HG03135 (cell line): ENCODE data around the gene KEL.

Experiments
- ATAC-seq: cut with Tn5 transposase; IDR thresholded peaks from one replicate; pipeline ENCODE4 v1.9.1; 2021; ENCODE audit warnings: mild to moderate bottlenecking, moderate library complexity; ENCODE audit not compliant: unreplicated experiment

KEL gene

GRCh38 chr7:142932386-142933091 is 29.6 kb downstream of the KEL start:
- ATAC-seq: no peak

- no peak for ATAC-seq
Measured at GRCh38 chr7:142930126-142930730, 31.9 kb downstream of the KEL start.

DNA sequence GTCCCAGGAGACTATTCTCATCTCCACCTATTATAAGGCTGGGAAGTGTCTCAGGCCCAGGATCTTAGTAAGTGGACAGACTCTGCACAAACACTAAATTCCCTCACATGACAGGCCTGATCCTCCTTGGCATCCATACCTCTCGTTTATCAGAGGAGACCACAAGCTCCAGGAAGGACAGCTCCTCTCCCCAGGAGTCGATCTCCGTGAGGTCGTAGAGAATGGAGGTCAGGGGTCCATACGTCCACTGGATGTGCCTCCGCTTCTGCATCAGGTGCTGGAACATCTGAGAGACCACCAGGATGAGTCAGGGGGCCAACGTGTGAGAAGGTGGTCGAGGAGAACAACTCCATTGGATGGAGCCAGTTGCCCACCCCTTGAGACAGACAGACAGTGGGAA is 34.2 kb downstream of the KEL start:
- ATAC-seq: no peak

DNA sequence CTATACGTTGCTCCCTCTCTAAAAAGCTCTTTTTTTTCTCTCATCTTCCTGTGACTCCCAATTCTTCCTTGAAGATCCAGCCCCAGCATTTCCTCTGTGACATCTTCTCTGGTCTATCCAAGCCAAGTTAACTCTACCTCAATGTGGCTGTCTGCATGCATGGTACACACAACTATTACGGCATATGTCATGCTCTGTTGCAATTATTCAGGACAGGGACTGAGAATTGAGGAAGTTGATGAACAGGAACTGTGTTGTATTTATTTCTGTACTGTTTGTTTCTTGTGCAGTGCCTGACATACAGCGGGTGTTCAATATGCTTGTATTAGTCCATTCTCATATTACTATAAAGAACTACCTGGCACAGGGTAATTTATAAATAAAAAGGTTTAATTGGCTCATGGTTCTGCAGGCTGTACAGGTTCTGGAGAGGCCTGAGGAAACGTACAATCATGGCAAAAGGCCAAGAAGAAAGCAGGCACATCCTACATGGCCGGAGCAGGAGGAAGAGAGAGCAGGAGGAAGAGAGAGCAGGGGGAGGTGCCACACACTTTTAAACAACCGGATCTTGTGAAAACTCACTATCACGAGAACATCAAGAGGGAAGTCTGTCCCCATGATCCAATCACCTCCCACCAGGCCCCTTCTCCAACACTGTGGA is 34.9 kb downstream of the KEL start:
- no peak for ATAC-seq

DNA sequence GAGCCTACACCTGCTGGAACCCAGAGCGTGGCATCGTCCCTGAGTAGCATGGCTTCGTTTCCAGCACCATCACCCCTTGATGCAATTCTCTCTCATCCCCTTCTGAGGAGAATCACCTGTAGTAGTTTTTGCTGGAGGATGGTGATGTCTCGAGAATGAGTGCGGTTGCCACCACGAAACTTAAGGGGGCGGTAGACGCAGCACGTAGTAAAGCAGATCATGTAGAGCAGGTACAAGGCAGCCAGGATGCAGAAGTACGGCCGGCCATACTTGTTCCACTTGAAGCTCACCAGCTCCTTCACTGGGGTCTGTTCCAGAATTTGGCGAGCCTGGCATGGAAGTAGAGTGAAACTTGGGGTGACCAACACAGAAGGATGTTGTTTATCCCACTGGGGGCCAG is 36.8 kb downstream of the KEL start:
- ATAC-seq: no peak

- no peak for ATAC-seq
Measured at GRCh38 chr7:142923391-142923790, 38.8 kb downstream of the KEL start.

DNA sequence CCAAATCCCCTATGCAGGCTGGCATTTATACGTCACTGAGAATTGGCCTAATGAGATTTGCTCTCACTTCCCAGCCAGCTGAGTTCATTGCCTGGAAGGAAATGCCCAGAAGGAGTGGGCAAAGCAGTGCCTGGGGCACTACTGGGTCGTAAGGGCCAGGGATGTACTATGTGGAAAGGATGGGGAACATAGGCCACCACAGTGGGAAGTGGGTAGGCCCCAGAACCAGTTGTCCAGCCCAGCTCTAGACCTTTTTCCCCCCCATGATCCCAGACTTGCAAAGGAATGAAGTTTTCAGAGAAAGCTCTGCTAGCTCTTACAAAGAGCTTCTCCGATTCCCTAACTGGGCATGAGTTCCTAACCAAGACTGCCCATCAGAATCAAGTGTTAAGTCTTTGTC is 42.5 kb downstream of the KEL start:
- ATAC-seq: no peak

DNA sequence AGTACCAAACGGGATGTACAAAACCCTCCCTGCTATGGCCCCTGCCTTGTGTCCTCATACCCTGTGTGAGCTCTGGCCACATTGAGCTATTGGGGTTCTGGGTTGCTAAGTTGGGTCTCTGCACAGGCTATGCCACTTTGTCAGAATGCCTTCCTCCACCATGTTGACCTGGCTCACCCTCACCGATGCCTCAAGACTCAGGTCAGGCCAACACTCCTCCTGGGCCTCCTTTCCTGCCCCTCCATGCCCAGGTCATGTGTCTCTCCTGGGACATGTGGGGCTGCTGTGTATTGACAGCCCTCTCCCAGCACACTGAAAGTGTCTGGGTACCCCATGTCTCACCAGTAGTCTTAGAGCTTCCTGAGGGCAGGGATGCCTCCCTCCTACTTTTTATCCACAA is 43.3 kb downstream of the KEL start:
- ATAC-seq: no peak

GRCh38 chr7:142917447-142917846 is 44.7 kb downstream of the KEL start:
- no peak for ATAC-seq

GRCh38 chr7:142916508-142916907 is 45.7 kb downstream of the KEL start:
- ATAC-seq: no peak

GRCh38 chr7:142915315-142915714 is 46.8 kb downstream of the KEL start:
- ATAC-seq: no peak

DNA sequence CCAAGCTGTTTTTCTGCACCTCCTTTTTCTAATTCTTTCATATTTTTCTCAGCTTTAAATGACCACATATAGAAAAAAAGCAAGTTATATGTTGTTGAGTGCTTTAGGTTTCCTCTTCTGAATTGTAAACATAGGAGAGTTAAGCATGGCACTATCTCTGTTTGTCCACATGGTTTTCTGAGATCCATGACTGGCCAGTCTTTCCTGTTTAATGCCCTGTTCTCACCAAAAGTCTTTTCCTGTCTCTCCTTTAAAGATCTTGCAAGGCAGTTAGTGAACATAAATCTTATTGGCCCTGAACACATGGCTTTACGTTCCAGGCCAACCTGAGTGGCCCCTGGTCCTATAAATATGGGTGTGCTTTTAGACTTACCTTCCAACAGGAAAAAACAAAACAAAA is 48.0 kb downstream of the KEL start:
- ATAC-seq: no peak

DNA sequence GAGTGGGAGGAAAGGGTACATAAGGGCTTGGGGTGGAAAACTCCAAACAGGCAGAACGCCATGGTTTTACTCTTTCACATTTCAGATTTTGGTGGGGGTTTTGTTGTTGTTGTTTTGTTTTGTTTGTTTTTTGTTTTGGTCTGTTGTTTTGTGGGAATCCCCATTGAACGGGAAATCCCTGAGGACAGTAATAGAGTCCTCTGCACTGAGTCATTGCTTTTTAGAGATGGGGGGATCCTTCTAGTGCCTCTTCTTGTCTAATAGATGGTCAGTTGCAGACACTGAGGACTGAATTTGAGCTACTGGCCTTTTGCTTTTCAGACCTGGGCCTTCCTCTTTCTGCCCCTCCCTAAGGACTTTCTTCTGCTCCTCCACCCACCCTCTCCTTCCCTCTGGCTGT is 48.6 kb downstream of the KEL start:
- ATAC-seq: no peak

- no peak for ATAC-seq
Measured at GRCh38 chr7:142913051-142913450, 49.1 kb downstream of the KEL start.

- ATAC-seq: no peak
Measured at GRCh38 chr7:142910481-142910880, 51.7 kb downstream of the KEL start.

- no peak for ATAC-seq
Measured at GRCh38 chr7:142910031-142910433, 52.1 kb downstream of the KEL start.

DNA sequence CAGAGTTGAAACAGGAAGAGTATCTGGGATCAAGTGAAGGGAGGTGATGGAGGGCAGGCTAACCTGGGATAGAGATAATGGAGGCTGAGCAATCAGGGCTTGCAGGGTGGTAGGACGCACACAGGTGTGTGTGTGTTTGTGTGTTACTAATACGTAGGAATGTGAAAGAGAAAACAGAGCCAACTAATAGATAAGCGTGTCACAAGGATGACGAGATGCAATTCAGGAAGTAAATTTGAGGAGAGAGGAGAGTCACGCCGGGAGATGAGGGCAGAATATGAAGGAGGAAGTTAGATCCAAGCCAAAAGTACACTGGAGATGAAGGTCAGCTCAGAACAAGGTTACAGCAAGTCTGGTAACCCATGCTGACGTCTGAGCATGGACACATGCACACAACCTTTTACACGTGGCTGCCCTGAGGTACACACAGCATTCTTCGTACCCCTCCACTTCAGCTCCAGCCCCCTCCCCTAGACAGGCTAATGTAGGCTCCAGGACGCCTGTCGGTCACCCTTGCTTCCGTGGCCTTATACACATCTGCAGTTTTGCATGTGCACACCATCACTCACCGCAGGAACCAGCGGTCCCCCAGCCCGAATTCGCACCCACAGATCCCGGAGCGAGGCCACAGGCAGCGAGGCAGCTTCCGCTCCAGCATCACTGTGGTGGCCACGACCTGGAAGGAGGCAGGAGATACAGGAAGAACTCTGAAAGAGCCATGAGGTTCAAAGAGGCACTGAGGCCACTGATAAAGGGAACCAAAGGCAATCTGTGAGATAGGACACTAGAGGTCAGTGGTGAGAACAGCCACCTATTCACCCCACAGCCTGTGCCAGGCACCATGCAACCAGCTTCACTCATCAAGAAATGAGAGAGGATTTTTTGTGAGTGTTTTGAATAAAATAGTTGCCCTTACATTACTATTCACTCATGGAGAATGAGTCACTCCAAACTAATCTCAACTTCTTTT is 53.0 kb downstream of the KEL start:
- no peak for ATAC-seq

- no peak for ATAC-seq
Measured at GRCh38 chr7:142908290-142908689, 53.9 kb downstream of the KEL start.

GRCh38 chr7:142906643-142907042 is 55.5 kb downstream of the KEL start:
- ATAC-seq: no peak

GRCh38 chr7:142905759-142906158 is 56.4 kb downstream of the KEL start:
- no peak for ATAC-seq

- no peak for ATAC-seq
Measured at GRCh38 chr7:142904128-142904527, 58.0 kb downstream of the KEL start.
